Astrocyte of the hippocampus (primary cell): ENCODE data around the gene OR2T3.
"Not testable (repeated sequence)": the region's sequence is repeated elsewhere in the genome, so short reads cannot be mapped to it uniquely, and the experiment has no call there.

ENCODE experiments used
- DNase-seq: peaks from one replicate; pipeline ENCODE4 v3.0.0; 2011; ENCODE audit warnings: low read depth, low spot score

The OR2T3 gene

GRCh38 chr1:248473051-248473450 is at the start of gene OR2T3:
Gene OR2T3, plus strand, starts transcription at chr1:248473351. Its CDS starts 0 bp downstream, at chr1:248473351.
- DNase-seq: not testable (repeated sequence)

- not testable (repeated sequence) for DNase-seq
These were observed 45.5 kb upstream of the OR2T3 start for GRCh38 chr1:248427526-248428191.

- not testable (repeated sequence) for DNase-seq
These were observed 45.0 kb upstream of the OR2T3 start for GRCh38 chr1:248428192-248428533.

- not testable (repeated sequence) for DNase-seq
These were observed 41.5 kb upstream of the OR2T3 start for GRCh38 chr1:248431683-248432082.

- not testable (repeated sequence) for DNase-seq
These were observed 41.0 kb upstream of the OR2T3 start for GRCh38 chr1:248432201-248432600.

- not testable (repeated sequence) for DNase-seq
These were observed 39.2 kb upstream of the OR2T3 start for GRCh38 chr1:248433811-248434415.

- not testable (repeated sequence) for DNase-seq
These were observed 38.2 kb upstream of the OR2T3 start for GRCh38 chr1:248434913-248435312.

GRCh38 chr1:248436303-248436702 is 36.8 kb upstream of the OR2T3 start:
- DNase-seq: not testable (repeated sequence)

- not testable (repeated sequence) for DNase-seq
These were observed 34.5 kb upstream of the OR2T3 start for GRCh38 chr1:248438668-248439067.

GRCh38 chr1:248439283-248439682 is 33.9 kb upstream of the OR2T3 start:
- not testable (repeated sequence) for DNase-seq

- not testable (repeated sequence) for DNase-seq
These were observed 30.5 kb upstream of the OR2T3 start for GRCh38 chr1:248442500-248443277.

- DNase-seq: not testable (repeated sequence)
These were observed 28.5 kb upstream of the OR2T3 start for GRCh38 chr1:248444603-248445002.

GRCh38 chr1:248445399-248445798 is 27.8 kb upstream of the OR2T3 start, which contains the start of gene OR2T2:
Gene OR2T2, plus strand, starts transcription at chr1:248445637. Its CDS starts 7,161 bp downstream, at chr1:248452798.
- not testable (repeated sequence) for DNase-seq

- not testable (repeated sequence) for DNase-seq
These were observed 24.6 kb upstream of the OR2T3 start for GRCh38 chr1:248448409-248449074.

- not testable (repeated sequence) for DNase-seq
These were observed 23.2 kb upstream of the OR2T3 start for GRCh38 chr1:248449821-248450465.

GRCh38 chr1:248450466-248451145 is 22.5 kb upstream of the OR2T3 start:
- DNase-seq: not testable (repeated sequence)

GRCh38 chr1:248453619-248454018 is 19.5 kb upstream of the OR2T3 start:
- not testable (repeated sequence) for DNase-seq

GRCh38 chr1:248455045-248455444 is 18.1 kb upstream of the OR2T3 start:
- not testable (repeated sequence) for DNase-seq

GRCh38 chr1:248456635-248457034 is 16.5 kb upstream of the OR2T3 start:
- DNase-seq: not testable (repeated sequence)

- DNase-seq: not testable (repeated sequence)
These were observed 14.0 kb upstream of the OR2T3 start for GRCh38 chr1:248459117-248459516.

- no peak for DNase-seq
These were observed 2.0 kb upstream of the OR2T3 start for GRCh38 chr1:248471154-248471553.
